DMS53 treated with DMSO at 0.1 percent for 48 hours (cell line): ENCODE data around the gene JCHAIN.
"Not testable (repeated sequence)": the region's sequence is repeated elsewhere in the genome, so short reads cannot be mapped to it uniquely, and the experiment has no call there.

Source experiments
- DNase-seq: peaks from one replicate; lab custom pipeline; 2025; ENCODE audit not compliant: unreplicated experiment; lab: John Stamatoyannopoulos, UW

JCHAIN gene

GRCh38 chr4:70688795-70689231 lies 22.5 kb upstream of the JCHAIN start:
- no peak for DNase-seq

GRCh38 chr4:70687821-70688794 lies 21.8 kb upstream of the JCHAIN start, which contains the start of gene UTP3:
Gene UTP3, plus strand, starts transcription at chr4:70688532. Its CDS starts 146 bp downstream, at chr4:70688678.
- DNase-seq = peak; percentile 92

- DNase-seq = no peak
Measured at GRCh38 chr4:70687392-70687791, 21.1 kb upstream of the JCHAIN start.

- not testable (repeated sequence) for DNase-seq
Measured at GRCh38 chr4:70682142-70682541, 15.8 kb upstream of the JCHAIN start.

- no peak for DNase-seq
Measured at GRCh38 chr4:70681704-70682103, 15.4 kb upstream of the JCHAIN start.

GRCh38 chr4:70680934-70681333 lies 14.6 kb upstream of the JCHAIN start:
- DNase-seq = no peak

GRCh38 chr4:70678383-70678999 lies 12.2 kb upstream of the JCHAIN start:
- no peak for DNase-seq

- DNase-seq = no peak
Measured at GRCh38 chr4:70676554-70677090, 10.3 kb upstream of the JCHAIN start.

- no peak for DNase-seq
Measured at GRCh38 chr4:70674731-70675130, 8.4 kb upstream of the JCHAIN start.

- no peak for DNase-seq
Measured at GRCh38 chr4:70674191-70674590, 7.9 kb upstream of the JCHAIN start.

GRCh38 chr4:70671091-70671490 lies 4.8 kb upstream of the JCHAIN start:
- DNase-seq = no peak

- DNase-seq = no peak
Measured at GRCh38 chr4:70670332-70671014, 4.2 kb upstream of the JCHAIN start.

- DNase-seq = no peak
Measured at GRCh38 chr4:70667740-70668535, 1.6 kb upstream of the JCHAIN start.

- not testable (repeated sequence) for DNase-seq
Measured at GRCh38 chr4:70661309-70661922, 4.9 kb downstream of the JCHAIN start.

- DNase-seq = no peak
Measured at GRCh38 chr4:70660106-70660505, 6.2 kb downstream of the JCHAIN start.

- no peak for DNase-seq
Measured at GRCh38 chr4:70658418-70658817, 7.9 kb downstream of the JCHAIN start.

- DNase-seq = no peak
Measured at GRCh38 chr4:70657326-70657725, 9.0 kb downstream of the JCHAIN start.

GRCh38 chr4:70654605-70655011 lies 11.7 kb downstream of the JCHAIN start:
- no peak for DNase-seq

GRCh38 chr4:70651864-70652506 lies 14.3 kb downstream of the JCHAIN start:
- DNase-seq = peak; percentile 22
